Adrenal gland (tissue), 12 donors: Measurements from ENCODE around the gene ACOX3. TPM values are rescaled to one million over a fixed set of nuclear protein-coding genes. Genes with fewer than 3 reads are reported as not detected.
A peak's percentile ranks its signal among the peaks of the same experiment; 100 is the strongest.

Source experiments
- DNase-seq, 7 donors: peaks; one replicate each; pipeline ENCODE4 v3.0.0-alpha.2; 2019 to 2020
- H3K27ac ChIP-seq, 5 donors: fragments of 200-600 bp; sonication (generic) in 4 of 5; 1 replicate in 3 of 5; 2 replicates in 2 of 5; pipeline versions ENCODE4 v1.5.1 to v1.8.0; 2016 to 2020; ENCODE audit warnings: mild to moderate bottlenecking in 1 of 5
- H3K27me3 ChIP-seq: fragments of 200-600 bp; 2 replicates; pipeline ENCODE4 v1.8.0; 2021
- H3K36me3 ChIP-seq, 2 donors: fragments of 200-600 bp; replicated peaks in 1 of 2; 1 replicate in 1 of 2; 2 replicates in 1 of 2; pipeline versions ENCODE4 v1.5.1 to v1.8.0; 2018 to 2022
- H3K4me1 ChIP-seq, 2 donors: fragments of 200-600 bp; replicated peaks in 1 of 2; 1 replicate in 1 of 2; 2 replicates in 1 of 2; pipeline versions ENCODE4 v1.5.1 to v1.8.0; 2018 to 2021
- H3K4me3 ChIP-seq, 4 donors: fragments of 200-600 bp; sonication (generic) in 3 of 4; one replicate each; pipeline ENCODE4 v1.5.1; 2016 to 2018
- H3K9me3 ChIP-seq, 3 donors: fragments of 200-600 bp; sonication (generic) in 1 of 3; replicated peaks in 1 of 3; 1 replicate in 2 of 3; 2 replicates in 1 of 3; pipeline versions ENCODE4 v1.5.1 to v1.8.0; 2016 to 2021
- CTCF ChIP-seq, 6 experiments: fragments of 450-650 bp in 4 of 6; fragments of 200-600 bp in 2 of 6; sonication (generic) in 1 of 6; IDR thresholded peaks; 1 replicate in 5 of 6; 2 replicates in 1 of 6; pipeline versions ENCODE4 v1.5.1 to v1.8.0; 2016 to 2021; ENCODE audit warnings: antibody characterized with exemption in 6 of 6, mild to moderate bottlenecking in 2 of 6, moderate library complexity in 1 of 6
- POLR2A ChIP-seq, 2 donors: fragments of 450-650 bp; IDR thresholded peaks; one replicate each; pipeline ENCODE4 v1.6.1; 2017; ENCODE audit warnings: antibody characterized with exemption in 2 of 2, mild to moderate bottlenecking in 2 of 2, moderate library complexity in 1 of 2
- WGBS, 4 donors: extraction: QIAGEN DNeasy Blood & Tissue Kit in 2 of 4; methylation state at CpG; one replicate each; pipeline versions ENCODE4 v1.1.5 to v1.1.7; 2013 to 2017; 5-methylcytosine and 5-hydroxymethylcytosine counted together
- intact Hi-C, 2 donors: fragments of 100-400 bp; cut with DNase I; formaldehyde crosslinking; loops; one replicate each; pipeline versions ENCODE4 v1.14.1 to v1.15.0; 2022 to 2023
- polyA plus RNA-seq, 3 donors: library from polyadenylated mRNA; stranded (reverse); fragments of 200-250 nt in 2 of 3; fragments of 350-450 nt in 1 of 3; fragmentation: Illumina TruSeq in 1 of 3; extraction: RNeasy Lipid Tissue Mini Kit (QIAGEN cat#74804) in 1 of 3; gene quantifications; one replicate each; pipeline ENCODE4 v1.2.3, GENCODE V29; 2013 to 2014
- total RNA-seq, 9 donors: library from RNA; depleted of rRNA in 4 of 9; stranded (reverse); fragments of >200 nt in 4 of 9; fragments of 120-200 nt in 1 of 9; fragmentation: NEBNext Ultra II Directional in 1 of 9; extraction: Animal tissue kit (Norgen Biotek cat#: 25700) in 1 of 9; gene quantifications; one replicate each; pipeline versions ENCODE4 v1.1.0 to v1.2.4, GENCODE V29; 2013 to 2023
- donor health status: healthy with polysubstance abuse.
- donor health status: Bipolar disorder and iron deficiency.
- donor health status: DM: yes; HTN: yes; CAD: no.
- donor health status: DM: no; HTN: no; CAD: no.
- donor health status: DM: no; HTN: no; CAD: no.
- donor health status: DM: yes; HTN: yes; CAD: no.

The ACOX3 gene
- total and polyA plus RNA-seq, 12 donors = 10.4 to 44.2 (median 26.3) TPM

- WGBS, 4 donors = 77 to 88% (median 81%) methylated on average over 3 to 5 of the region's 5 CpGs
- intact Hi-C loops = no loop called here
- TF ChIP-seq POLR2A (IDR thresholded peaks at IDR 0.05) (no peak), CTCF (IDR thresholded peaks at IDR 0.05) (no peak)
- Histone ChIP-seq H3K4me1 (peaks cover 0 to 9% of the 10 kb centered on the region in 2 donors), H3K27ac (no peak overlapping the region), H3K27me3 (no peaks in the 10 kb centered on the region), H3K36me3 (no peaks in the 10 kb centered on the region), H3K9me3 (no peaks in the 10 kb centered on the region), H3K4me3 (no peak overlapping the region)
- peak in 3 of 7 donors; percentile 7 to 40 (median 9) for DNase-seq
Observed at GRCh38 chr4:8323947-8324555, 116.5 kb downstream of the ACOX3 start.

GRCh38 chr4:8322794-8323704, 117.5 kb downstream of the ACOX3 start:
- 74 to 79% (median 77%) methylated on average over 9 of the region's 9 CpGs for WGBS, 4 donors
- Histone ChIP-seq H3K27ac (no peak overlapping the region), H3K27me3 (no peaks in the 10 kb centered on the region), H3K4me1 (peaks cover 0 to 9% of the 10 kb centered on the region in 2 donors), H3K4me3 (no peak overlapping the region), H3K36me3 (no peaks in the 10 kb centered on the region), H3K9me3 (no peaks in the 10 kb centered on the region)
- intact Hi-C loops = no loop called here
- no peak for TF ChIP-seq POLR2A (IDR thresholded peaks at IDR 0.05)
- no peak for TF ChIP-seq CTCF (IDR thresholded peaks at IDR 0.05)
- peak in 3 of 7 donors; percentile 10 to 21 (median 10) for DNase-seq

- Histone ChIP-seq H3K27me3 (no peaks in the 10 kb centered on the region), H3K4me3 (no peak overlapping the region), H3K27ac (no peak overlapping the region), H3K36me3 (no peaks in the 10 kb centered on the region), H3K4me1 (peaks cover 0 to 9% of the 10 kb centered on the region in 2 donors), H3K9me3 (no peaks in the 10 kb centered on the region)
- TF ChIP-seq CTCF (IDR thresholded peaks at IDR 0.05) (no peak), POLR2A (IDR thresholded peaks at IDR 0.05) (no peak)
- peak in 2 of 7 donors; percentile 0 to 11 for DNase-seq
- intact Hi-C loops = no loop called here
- WGBS, 4 donors = 74 to 77% (median 75%) methylated on average over 5 of the region's 5 CpGs
Observed at GRCh38 chr4:8321771-8322170, 118.8 kb downstream of the ACOX3 start.

GRCh38 chr4:8321220-8321619, 119.3 kb downstream of the ACOX3 start:
- intact Hi-C loops = no loop called here
- Histone ChIP-seq H3K4me1 (peaks cover under 1 to 10% of the 10 kb centered on the region in 2 donors), H3K27me3 (no peaks in the 10 kb centered on the region), H3K9me3 (no peaks in the 10 kb centered on the region), H3K27ac (no peak overlapping the region), H3K4me3 (no peak overlapping the region), H3K36me3 (no peaks in the 10 kb centered on the region)
- TF ChIP-seq POLR2A (IDR thresholded peaks at IDR 0.05) (no peak), CTCF (IDR thresholded peaks at IDR 0.05) (no peak)
- WGBS, 4 donors = 87 to 94% (median 89%) methylated on average over 2 of the region's 2 CpGs
- peak in 1 of 7 donors; percentile 3 for DNase-seq
